ENCODE data around the gene GRB10.
"Not testable (repeated sequence)": the region's sequence is repeated elsewhere in the genome, so short reads cannot be mapped to it uniquely, and the experiment has no call there.

GRB10 gene

GRCh38 chr7:50751146-50751545 lies 31.6 kb downstream of the GRB10 start:
- in situ Hi-C loops (cut with MboI; ENCODE audit: low sequenced_read_pairs): no loop called here

- in situ Hi-C loops (cut with MboI; ENCODE audit: low sequenced_read_pairs): no loop called here
These were observed 32.8 kb downstream of the GRB10 start for GRCh38 chr7:50749896-50750295.

- in situ Hi-C loops (cut with MboI; ENCODE audit: low sequenced_read_pairs): no loop called here
These were observed 34.2 kb downstream of the GRB10 start for GRCh38 chr7:50748472-50748871.

GRCh38 chr7:50745835-50746234 lies 36.9 kb downstream of the GRB10 start:
- in situ Hi-C loops (cut with MboI; ENCODE audit: low sequenced_read_pairs): no loop called here

GRCh38 chr7:50745336-50745735 lies 37.4 kb downstream of the GRB10 start:
- in situ Hi-C loops (cut with MboI; ENCODE audit: low sequenced_read_pairs): no loop called here

- in situ Hi-C loops (cut with MboI; ENCODE audit: low sequenced_read_pairs): no loop called here
These were observed 38.8 kb downstream of the GRB10 start for GRCh38 chr7:50743893-50744292.

- in situ Hi-C loops (cut with MboI; ENCODE audit: low sequenced_read_pairs): no loop called here
These were observed 39.7 kb downstream of the GRB10 start for GRCh38 chr7:50743016-50743415.

- in situ Hi-C loops (cut with MboI; ENCODE audit: low sequenced_read_pairs): no loop called here
These were observed 40.3 kb downstream of the GRB10 start for GRCh38 chr7:50742401-50742800.

GRCh38 chr7:50739744-50740435 lies 42.8 kb downstream of the GRB10 start:
- in situ Hi-C loops (cut with MboI; ENCODE audit: low sequenced_read_pairs): no loop called here

GRCh38 chr7:50738932-50739331 lies 43.8 kb downstream of the GRB10 start:
- in situ Hi-C loops (cut with MboI; ENCODE audit: low sequenced_read_pairs): no loop called here

GRCh38 chr7:50735836-50736235 lies 46.9 kb downstream of the GRB10 start:
- in situ Hi-C loops (cut with MboI; ENCODE audit: low sequenced_read_pairs): not testable (repeated sequence)

- in situ Hi-C loops (cut with MboI; ENCODE audit: low sequenced_read_pairs): no loop called here
These were observed 47.4 kb downstream of the GRB10 start for GRCh38 chr7:50735333-50735732.

GRCh38 chr7:50734246-50734645 lies 48.5 kb downstream of the GRB10 start:
- in situ Hi-C loops (cut with MboI; ENCODE audit: low sequenced_read_pairs): no loop called here

- in situ Hi-C loops (cut with MboI; ENCODE audit: low sequenced_read_pairs): no loop called here
These were observed 49.1 kb downstream of the GRB10 start for GRCh38 chr7:50733552-50733951.

- in situ Hi-C loops (cut with MboI; ENCODE audit: low sequenced_read_pairs): no loop called here
These were observed 50.8 kb downstream of the GRB10 start for GRCh38 chr7:50731703-50732582.

GRCh38 chr7:50730446-50731400 lies 52.0 kb downstream of the GRB10 start:
- in situ Hi-C loops (cut with MboI; ENCODE audit: low sequenced_read_pairs): no loop called here

- in situ Hi-C loops (cut with MboI; ENCODE audit: low sequenced_read_pairs): no loop called here
These were observed 52.7 kb downstream of the GRB10 start for GRCh38 chr7:50729962-50730361.

GRCh38 chr7:50728184-50728583 lies 54.5 kb downstream of the GRB10 start:
- in situ Hi-C loops (cut with MboI; ENCODE audit: low sequenced_read_pairs): no loop called here

GRCh38 chr7:50727711-50728110 lies 55.0 kb downstream of the GRB10 start:
- in situ Hi-C loops (cut with MboI; ENCODE audit: low sequenced_read_pairs): no loop called here

GRCh38 chr7:50727072-50727471 lies 55.6 kb downstream of the GRB10 start:
- in situ Hi-C loops (cut with MboI; ENCODE audit: low sequenced_read_pairs): no loop called here

- in situ Hi-C loops (cut with MboI; ENCODE audit: low sequenced_read_pairs): no loop called here
These were observed 56.9 kb downstream of the GRB10 start for GRCh38 chr7:50725774-50726173.
